IMR-90 (cell line): ENCODE measurements around the gene TRAF3.

ENCODE experiments used
- CEBPB ChIP-seq: IDR thresholded peaks from 2 replicates; pipeline ENCODE4 v1.6.1; 2012; ENCODE audit warnings: low read depth, low read length, improper control_type of control experiment
- FOS ChIP-seq: fragments of 150-350 bp; IDR thresholded peaks from 2 replicates; pipeline ENCODE4 v1.6.1; 2016; ENCODE audit warnings: low read depth, low read length
- MXI1 ChIP-seq: IDR thresholded peaks from 2 replicates; pipeline ENCODE4 v1.6.1; 2012; ENCODE audit warnings: low read depth, mild to moderate bottlenecking, low read length, moderate library complexity, borderline replicate concordance
- RAD21 ChIP-seq: IDR thresholded peaks from 2 replicates; pipeline ENCODE4 v1.6.1; 2012; ENCODE audit warnings: low read length, improper control_type of control experiment
- RCOR1 ChIP-seq: IDR thresholded peaks from 2 replicates; pipeline ENCODE4 v1.6.1; 2012; ENCODE audit warnings: mild to moderate bottlenecking, low read length, improper control_type of control experiment; ENCODE audit not compliant: insufficient replicate concordance
- TF ChIP-seq, protein P1 (sequence below): conservative IDR thresholded peaks from 2 replicates; pipeline ENCODE4 v1.5.1; 2012; ENCODE audit warnings: mild to moderate bottlenecking, low read depth, low read length, improper control_type of control experiment
- TF ChIP-seq, protein P2 (sequence below): fragments of 150-350 bp; IDR thresholded peaks from 2 replicates; pipeline ENCODE4 v1.6.1; 2017; ENCODE audit warnings: mild to moderate bottlenecking, antibody characterized with exemption, low read length, low read depth
- TF ChIP-seq, protein P3 (sequence below): fragments of 150-350 bp; IDR thresholded peaks from 2 replicates; pipeline ENCODE4 v1.6.1; 2016; ENCODE audit warnings: low read depth, mild to moderate bottlenecking, low read length, moderate library complexity, borderline replicate concordance

DNA sequence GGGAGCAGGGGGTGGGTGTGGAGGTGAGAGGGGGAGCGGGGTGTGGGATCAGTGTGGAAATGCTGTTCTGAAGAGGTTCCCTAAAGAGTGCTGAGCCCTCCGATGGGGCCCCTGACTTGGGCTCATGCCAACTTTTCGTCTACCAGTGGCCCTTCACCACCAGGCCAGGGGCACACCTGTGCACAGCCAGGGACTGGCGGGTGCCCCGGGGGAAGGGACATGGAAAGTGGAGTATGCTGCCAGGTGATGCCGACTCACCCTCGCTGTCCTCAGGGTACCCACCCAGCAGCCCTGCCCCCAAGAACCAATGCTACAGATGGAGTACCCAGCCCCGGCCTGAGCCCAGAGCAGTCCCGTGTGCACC, 171.4 kb downstream of the TRAF3 start:
- TF ChIP-seq RCOR1 (no peak), CEBPB (no peak), MXI1 (no peak), RAD21 (no peak), FOS (no peak)
- TF ChIP-seq, protein P1, sequence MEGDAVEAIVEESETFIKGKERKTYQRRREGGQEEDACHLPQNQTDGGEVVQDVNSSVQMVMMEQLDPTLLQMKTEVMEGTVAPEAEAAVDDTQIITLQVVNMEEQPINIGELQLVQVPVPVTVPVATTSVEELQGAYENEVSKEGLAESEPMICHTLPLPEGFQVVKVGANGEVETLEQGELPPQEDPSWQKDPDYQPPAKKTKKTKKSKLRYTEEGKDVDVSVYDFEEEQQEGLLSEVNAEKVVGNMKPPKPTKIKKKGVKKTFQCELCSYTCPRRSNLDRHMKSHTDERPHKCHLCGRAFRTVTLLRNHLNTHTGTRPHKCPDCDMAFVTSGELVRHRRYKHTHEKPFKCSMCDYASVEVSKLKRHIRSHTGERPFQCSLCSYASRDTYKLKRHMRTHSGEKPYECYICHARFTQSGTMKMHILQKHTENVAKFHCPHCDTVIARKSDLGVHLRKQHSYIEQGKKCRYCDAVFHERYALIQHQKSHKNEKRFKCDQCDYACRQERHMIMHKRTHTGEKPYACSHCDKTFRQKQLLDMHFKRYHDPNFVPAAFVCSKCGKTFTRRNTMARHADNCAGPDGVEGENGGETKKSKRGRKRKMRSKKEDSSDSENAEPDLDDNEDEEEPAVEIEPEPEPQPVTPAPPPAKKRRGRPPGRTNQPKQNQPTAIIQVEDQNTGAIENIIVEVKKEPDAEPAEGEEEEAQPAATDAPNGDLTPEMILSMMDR: no peak
- TF ChIP-seq, protein P2, sequence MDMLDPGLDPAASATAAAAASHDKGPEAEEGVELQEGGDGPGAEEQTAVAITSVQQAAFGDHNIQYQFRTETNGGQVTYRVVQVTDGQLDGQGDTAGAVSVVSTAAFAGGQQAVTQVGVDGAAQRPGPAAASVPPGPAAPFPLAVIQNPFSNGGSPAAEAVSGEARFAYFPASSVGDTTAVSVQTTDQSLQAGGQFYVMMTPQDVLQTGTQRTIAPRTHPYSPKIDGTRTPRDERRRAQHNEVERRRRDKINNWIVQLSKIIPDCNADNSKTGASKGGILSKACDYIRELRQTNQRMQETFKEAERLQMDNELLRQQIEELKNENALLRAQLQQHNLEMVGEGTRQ: no peak
- TF ChIP-seq, protein P3, sequence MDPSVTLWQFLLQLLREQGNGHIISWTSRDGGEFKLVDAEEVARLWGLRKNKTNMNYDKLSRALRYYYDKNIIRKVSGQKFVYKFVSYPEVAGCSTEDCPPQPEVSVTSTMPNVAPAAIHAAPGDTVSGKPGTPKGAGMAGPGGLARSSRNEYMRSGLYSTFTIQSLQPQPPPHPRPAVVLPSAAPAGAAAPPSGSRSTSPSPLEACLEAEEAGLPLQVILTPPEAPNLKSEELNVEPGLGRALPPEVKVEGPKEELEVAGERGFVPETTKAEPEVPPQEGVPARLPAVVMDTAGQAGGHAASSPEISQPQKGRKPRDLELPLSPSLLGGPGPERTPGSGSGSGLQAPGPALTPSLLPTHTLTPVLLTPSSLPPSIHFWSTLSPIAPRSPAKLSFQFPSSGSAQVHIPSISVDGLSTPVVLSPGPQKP: no peak
